ENCODE data around the gene CD40. TPM values are rescaled to one million over a fixed set of nuclear protein-coding genes. Genes with fewer than 3 reads are reported as not detected.

Gene CD40
- total and polyA plus RNA-seq, 2 of the 8 experiments (the other 6 are each of a cell fraction or from before 2014, with no cell fraction given) = 14.5 to 18.8 TPM

GRCh38 chr20:46099491-46100287 is 18.4 kb upstream of the CD40 start:
- CTCF ChIA-PET (ENCODE audit: partially characterized antibody) = interaction anchor here (0.6 to 2.6 kb wide), 6 partner anchors 8 to 167 kb away, joined by 3 to 11 read pairs (median 4); no protein-coding TSS in a partner anchor
- H4K20me1 ChIP-seq (replicated peaks in 1 of 2; ENCODE audit: control insufficient read depth in 1 of 2, insufficient read depth in 2 of 2, low read length in 2 of 2) = no peaks in the 10 kb centered on the region
- H2BK120ac ChIP-seq (replicated peaks; ENCODE audit: low read depth, low read length) = no peak overlapping the region
- no peak for FAIRE-seq
- 0 out of 2 replicates have a peak overlapping the region, but pooled peaks have one; percentile 6 for H3K18ac ChIP-seq (ENCODE audit: extremely low read depth, low read length)
- H2AK5ac ChIP-seq (ENCODE audit: low read depth, low read length) = no peak overlapping the region
- H4K91ac ChIP-seq (replicated peaks; ENCODE audit: insufficient read length, low read length) = no peak overlapping the region
- 55% methylated on average over 47 of the region's 48 CpGs; no CpG with 5 or more reads in 1 of the 2 experiments for whole genome bisulfite sequencing, 2 experiments (ENCODE audit: extremely low coverage in 1 of 2, insufficient coverage in 1 of 2, insufficient read length in 1 of 2, insufficient replicate concordance in 2 of 2, low coverage in 1 of 2, low lambda C conversion rate in 2 of 2, missing lambda C conversion rate in 1 of 2)
- H3K79me1 ChIP-seq (ENCODE audit: low read depth, low read length) = no peaks in the 10 kb centered on the region
- H3K56ac ChIP-seq (replicated peaks; ENCODE audit: insufficient read length, low read depth, low read length) = no peak overlapping the region
- H3K27ac ChIP-seq (ENCODE audit: low read depth, low read length) = no peak overlapping the region
- no peak overlapping the region for H3K23ac ChIP-seq (ENCODE audit: insufficient read length)
- H3K14ac ChIP-seq (ENCODE audit: insufficient read length) = no peak overlapping the region
- 0 out of 7 replicates have a peak, but pooled peaks cover 0 to 5% (median under 1%) of the 10 kb centered on the region in 4 experiments for H3K4me1 ChIP-seq (replicated peaks in 1 of 4; ENCODE audit: control insufficient read depth in 3 of 4, insufficient read depth in 4 of 4, low read length in 3 of 4)
- peak in 1 of 2 experiments; percentile 65 for DNase-seq (ENCODE audit: low read depth in 1 of 2, low spot score in 2 of 2)
- H3K9ac ChIP-seq (replicated peaks in 1 of 4; ENCODE audit: extremely low read depth in 1 of 4, low read depth in 3 of 4, low read length in 3 of 4) = no peak overlapping the region
- H3K79me2 ChIP-seq (ENCODE audit: control insufficient read depth in 1 of 2, insufficient read depth in 2 of 2, low read length in 2 of 2) = no peaks in the 10 kb centered on the region
- peak overlapping the region in 1 of 4 experiments; percentile 33; a peak in 1 of 8 replicates for H3K4me3 ChIP-seq (ENCODE audit: extremely low read depth in 1 of 4, insufficient read depth in 2 of 4, low read depth in 3 of 4, low read length in 4 of 4)
- no peak overlapping the region for H2BK15ac ChIP-seq (ENCODE audit: low read length)
- H3K4ac ChIP-seq (replicated peaks; ENCODE audit: insufficient read length, low read depth, low read length) = no peak overlapping the region
- no peak overlapping the region for H2BK20ac ChIP-seq (ENCODE audit: low read length)
- no peak overlapping the region for H2BK12ac ChIP-seq (ENCODE audit: low read depth, low read length)
- peak overlapping the region; percentile 25 for H4K5ac ChIP-seq (ENCODE audit: insufficient read length, low read depth, low read length)
- H4K8ac ChIP-seq (ENCODE audit: extremely low read depth, insufficient read depth, low read length) = peak overlapping the region; percentile 85
- no peaks in the 10 kb centered on the region for H3K36me3 ChIP-seq (ENCODE audit: control insufficient read depth in 2 of 4, insufficient read depth in 4 of 4, low read length in 3 of 4)
- H2AFZ ChIP-seq (ENCODE audit: low read length) = peak overlapping the region; percentile 71
- no peaks in the 10 kb centered on the region for H3K23me2 ChIP-seq (ENCODE audit: low read depth, low read length)
- H3K27me3 ChIP-seq (replicated peaks in 1 of 4; ENCODE audit: control insufficient read depth in 3 of 4, extremely low read depth in 1 of 4, insufficient read depth in 3 of 4, low read length in 3 of 4) = peaks cover 0 to 11% (median 4%) of the 10 kb centered on the region in 4 experiments; a peak in 2 of 7 replicates
- H3K9me3 ChIP-seq (ENCODE audit: insufficient read depth in 2 of 2, low read depth in 1 of 2, low read length in 1 of 2) = 0 out of 4 replicates have a peak, but pooled peaks cover 0 to 2% of the 10 kb centered on the region in 2 experiments
- POLR2A ChIA-PET (ENCODE audit: partially characterized antibody) = interaction anchor here (1.5 to 2.0 kb wide), 2 partner anchors 11 to 19 kb away, joined by 5 read pairs; partner anchors contain the start of gene CD40
- peak overlapping the region; percentile 6 to 54; a peak in 3 of 4 replicates for H3K4me2 ChIP-seq (ENCODE audit: insufficient read depth in 1 of 2, low read depth in 2 of 2, low read length in 2 of 2)
- H2BK5ac ChIP-seq (ENCODE audit: low read depth, low read length) = no peak overlapping the region
- peak; percentile 77 for TF ChIP-seq CREB1 (IDR thresholded peaks at IDR 0.05)
- no peak for TF ChIP-seq RFX5 (IDR thresholded peaks at IDR 0.05; ENCODE audit: borderline replicate concordance, low read depth, low read length)
- TF ChIP-seq POLR2A (IDR thresholded peaks at IDR 0.05; ENCODE audit: control extremely low read depth in 1 of 2, low read depth in 2 of 2, low read length in 2 of 2) = no peak
- no peak for TF ChIP-seq FOSL1 (IDR thresholded peaks at IDR 0.05; ENCODE audit: insufficient read depth, low read depth, low read length)
- no peak for TF ChIP-seq TAF7 (optimal IDR thresholded peaks at IDR 0.05; ENCODE audit: borderline replicate concordance, low read depth, low read length)
- TF ChIP-seq ATF3 (IDR thresholded peaks at IDR 0.05; ENCODE audit: insufficient read depth, low read depth, low read length) = no peak
- no peak for TF ChIP-seq USF2 (IDR thresholded peaks at IDR 0.05; ENCODE audit: low read length)
- no peak for TF ChIP-seq ATF2 (IDR thresholded peaks at IDR 0.05; ENCODE audit: low read length)

Data from H1 (cell line).